Neural cell (in vitro differentiated cells): ENCODE measurements around the gene GOLPH3L. TPM values are rescaled to one million over a fixed set of nuclear protein-coding genes. Genes with fewer than 3 reads are reported as not detected.

Experiments
- H2AFZ ChIP-seq: fragments of 200-600, 300-800 bp; sonication (generic), shearing (Covaris generic); 2 replicates; pipeline ENCODE4 v1.6.0; 2014; ENCODE audit warnings: low read depth, mild to moderate bottlenecking, antibody characterized with exemption, low read length, moderate library complexity
- H3F3A ChIP-seq: fragments of 200-600 bp; shearing (Covaris generic); 2 replicates; pipeline ENCODE4 v1.6.1; 2016; ENCODE audit warnings: mild to moderate bottlenecking, moderate library complexity, mixed read lengths, antibody characterized with exemption, low read length; ENCODE audit not compliant: insufficient read depth, poor library complexity, severe bottlenecking
- H3K27ac ChIP-seq: fragments of 200-600, 300-800 bp; sonication (generic), shearing (Covaris generic); 2 replicates; pipeline ENCODE4 v1.5.1; 2014; ENCODE audit warnings: mild to moderate bottlenecking, low read length, moderate library complexity
- H3K27me3 ChIP-seq: fragments of 300-800, 200-600 bp; sonication (generic), shearing (Covaris generic); 2 replicates; pipeline ENCODE4 v1.6.0; 2014; ENCODE audit warnings: mild to moderate bottlenecking, low read depth, low read length, moderate library complexity; ENCODE audit not compliant: insufficient read depth
- H3K36me3 ChIP-seq: fragments of 300-800, 200-600 bp; sonication (generic), shearing (Covaris generic); 2 replicates; pipeline ENCODE4 v1.5.1; 2014; ENCODE audit warnings: mild to moderate bottlenecking, antibody characterized with exemption, low read length, moderate library complexity; ENCODE audit not compliant: insufficient read depth
- H3K4me2 ChIP-seq: fragments of 300-800, 200-600 bp; sonication (generic), shearing (Covaris generic); 2 replicates; pipeline ENCODE4 v1.6.0; 2014; ENCODE audit warnings: mild to moderate bottlenecking, low read length
- H3K4me3 ChIP-seq: fragments of 300-800, 200-600 bp; sonication (generic), shearing (Covaris generic); 2 replicates; pipeline ENCODE4 v1.5.1; 2014; ENCODE audit warnings: mild to moderate bottlenecking, low read length, moderate library complexity
- H3K79me2 ChIP-seq: fragments of 200-600 bp; shearing (Covaris generic); replicated peaks from 2 replicates; pipeline ENCODE4 v1.6.0; 2014; ENCODE audit warnings: mild to moderate bottlenecking, low read length, moderate library complexity; ENCODE audit not compliant: insufficient read depth
- H3K9ac ChIP-seq: fragments of 300-800, 200-600 bp; sonication (generic), shearing (Covaris generic); 2 replicates; pipeline ENCODE4 v1.6.1; 2016; ENCODE audit warnings: mild to moderate bottlenecking, low read length, mixed read lengths
- H3K9me2 ChIP-seq: fragments of 200-600 bp; shearing (Covaris generic); 2 replicates; pipeline ENCODE4 v1.6.1; 2016; ENCODE audit warnings: mild to moderate bottlenecking, low read length, mixed read lengths; ENCODE audit not compliant: insufficient read depth
- H3K9me3 ChIP-seq: fragments of 200-600, 300-800 bp; sonication (generic), shearing (Covaris generic); 2 replicates; pipeline ENCODE4 v1.6.1; 2016; ENCODE audit warnings: mild to moderate bottlenecking, mixed run types, low read length, moderate library complexity, mixed read lengths
- H4K20me1 ChIP-seq: fragments of 200-600 bp; shearing (Covaris generic); 2 replicates; pipeline ENCODE4 v1.6.1; 2016; ENCODE audit warnings: mild to moderate bottlenecking, mixed run types; ENCODE audit not compliant: insufficient read depth
- EP300 ChIP-seq: fragments of 450-650 bp; conservative IDR thresholded peaks from 2 replicates; pipeline ENCODE4 v1.6.1; 2014; ENCODE audit warnings: antibody characterized with exemption, mild to moderate bottlenecking, moderate library complexity; ENCODE audit not compliant: poor library complexity, severe bottlenecking
- EZH2 ChIP-seq: fragments of 200-600, 300-800 bp; shearing (Covaris generic), sonication (generic); IDR thresholded peaks from 2 replicates; pipeline ENCODE4 v1.6.1; 2014; ENCODE audit warnings: antibody characterized with exemption, low read length, borderline replicate concordance, mild to moderate bottlenecking; ENCODE audit not compliant: insufficient read depth, poor library complexity, severe bottlenecking
- MXI1 ChIP-seq: fragments of 450-650 bp; conservative IDR thresholded peaks from 2 replicates; pipeline ENCODE4 v1.6.1; 2014; ENCODE audit warnings: antibody characterized with exemption, mild to moderate bottlenecking; ENCODE audit not compliant: poor library complexity, severe bottlenecking
- POLR2AphosphoS5 ChIP-seq: IDR thresholded peaks from 2 replicates; pipeline ENCODE4 v1.6.1; 2012
- RAD21 ChIP-seq: fragments of 450-650 bp; conservative IDR thresholded peaks from 2 replicates; pipeline ENCODE4 v1.6.1; 2014; ENCODE audit warnings: antibody characterized with exemption, mild to moderate bottlenecking, moderate library complexity
- SMC3 ChIP-seq: fragments of 450-650 bp; conservative IDR thresholded peaks from 2 replicates; pipeline ENCODE4 v1.6.1; 2014; ENCODE audit warnings: antibody characterized with exemption, mild to moderate bottlenecking, moderate library complexity; ENCODE audit not compliant: poor library complexity
- TAF1 ChIP-seq: IDR thresholded peaks from 2 replicates; pipeline ENCODE4 v1.6.1; 2012; ENCODE audit warnings: low read depth
- polyA plus RNA-seq: library from polyadenylated mRNA; depleted of rRNA; stranded (reverse); fragments of >200 nt; gene quantifications from 2 replicates; pipeline ENCODE4 v1.2.3, GENCODE V29; 2014
- TF ChIP-seq, protein P1 (sequence below): IDR thresholded peaks from 2 replicates; pipeline ENCODE4 v1.6.1; 2012; ENCODE audit warnings: borderline replicate concordance
- TF ChIP-seq, protein P2 (sequence below): fragments of 450-650 bp; IDR thresholded peaks from 2 replicates; pipeline ENCODE4 v1.5.1; 2014; ENCODE audit warnings: antibody characterized with exemption, mild to moderate bottlenecking, moderate library complexity; ENCODE audit not compliant: poor library complexity, severe bottlenecking

Gene GOLPH3L
- polyA plus RNA-seq, 1 donor from 2014 or later: 7.0 TPM

DNA sequence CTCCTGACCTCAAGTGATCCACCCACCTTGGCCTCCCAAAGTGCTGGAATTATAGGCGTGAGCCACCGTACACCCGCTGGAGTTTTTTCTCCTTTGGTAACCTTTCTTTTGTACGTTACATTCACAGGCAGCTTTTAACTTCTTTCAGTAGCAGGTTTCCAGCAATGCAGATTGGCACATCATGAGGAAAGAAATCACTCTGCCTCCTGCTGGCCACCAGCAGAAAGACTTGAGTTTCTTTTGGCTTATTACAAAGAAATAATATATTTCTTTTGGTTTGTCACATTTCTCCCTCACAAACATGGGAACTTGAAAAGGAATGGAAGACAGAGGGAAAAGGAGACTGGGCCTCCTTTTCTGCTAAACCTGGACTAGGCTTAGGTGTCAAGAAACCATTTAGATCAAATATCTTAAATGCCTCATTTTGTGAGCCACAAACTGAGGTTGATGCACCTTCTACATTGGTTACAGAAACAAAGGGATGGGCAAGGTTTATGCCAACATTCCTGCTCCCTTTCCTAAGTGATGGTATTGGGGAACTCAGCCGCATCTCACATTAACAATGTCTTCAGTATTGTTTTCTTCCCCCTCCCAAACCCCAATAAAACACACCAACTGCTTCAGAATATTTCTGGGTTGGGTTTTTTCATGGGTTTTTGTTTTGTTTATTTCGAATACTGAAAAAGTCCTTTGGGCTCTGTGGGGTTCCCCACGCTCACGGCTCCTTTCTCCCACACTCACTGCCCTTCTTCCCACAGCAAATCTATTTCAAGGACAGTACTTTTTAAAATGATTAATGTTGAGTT lies 75.3 kb downstream of the GOLPH3L start:
- H2AFZ ChIP-seq: no peak overlapping the region
- H3K9me3 ChIP-seq: no peaks in the 10 kb centered on the region
- TF ChIP-seq, protein P1, sequence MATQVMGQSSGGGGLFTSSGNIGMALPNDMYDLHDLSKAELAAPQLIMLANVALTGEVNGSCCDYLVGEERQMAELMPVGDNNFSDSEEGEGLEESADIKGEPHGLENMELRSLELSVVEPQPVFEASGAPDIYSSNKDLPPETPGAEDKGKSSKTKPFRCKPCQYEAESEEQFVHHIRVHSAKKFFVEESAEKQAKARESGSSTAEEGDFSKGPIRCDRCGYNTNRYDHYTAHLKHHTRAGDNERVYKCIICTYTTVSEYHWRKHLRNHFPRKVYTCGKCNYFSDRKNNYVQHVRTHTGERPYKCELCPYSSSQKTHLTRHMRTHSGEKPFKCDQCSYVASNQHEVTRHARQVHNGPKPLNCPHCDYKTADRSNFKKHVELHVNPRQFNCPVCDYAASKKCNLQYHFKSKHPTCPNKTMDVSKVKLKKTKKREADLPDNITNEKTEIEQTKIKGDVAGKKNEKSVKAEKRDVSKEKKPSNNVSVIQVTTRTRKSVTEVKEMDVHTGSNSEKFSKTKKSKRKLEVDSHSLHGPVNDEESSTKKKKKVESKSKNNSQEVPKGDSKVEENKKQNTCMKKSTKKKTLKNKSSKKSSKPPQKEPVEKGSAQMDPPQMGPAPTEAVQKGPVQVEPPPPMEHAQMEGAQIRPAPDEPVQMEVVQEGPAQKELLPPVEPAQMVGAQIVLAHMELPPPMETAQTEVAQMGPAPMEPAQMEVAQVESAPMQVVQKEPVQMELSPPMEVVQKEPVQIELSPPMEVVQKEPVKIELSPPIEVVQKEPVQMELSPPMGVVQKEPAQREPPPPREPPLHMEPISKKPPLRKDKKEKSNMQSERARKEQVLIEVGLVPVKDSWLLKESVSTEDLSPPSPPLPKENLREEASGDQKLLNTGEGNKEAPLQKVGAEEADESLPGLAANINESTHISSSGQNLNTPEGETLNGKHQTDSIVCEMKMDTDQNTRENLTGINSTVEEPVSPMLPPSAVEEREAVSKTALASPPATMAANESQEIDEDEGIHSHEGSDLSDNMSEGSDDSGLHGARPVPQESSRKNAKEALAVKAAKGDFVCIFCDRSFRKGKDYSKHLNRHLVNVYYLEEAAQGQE: no peak
- TF ChIP-seq SMC3 (peak; percentile 72), TAF1 (no peak), EZH2 (no peak), MXI1 (no peak), RAD21 (peak; percentile 56), EP300 (no peak), POLR2AphosphoS5 (no peak)
- TF ChIP-seq, protein P2, sequence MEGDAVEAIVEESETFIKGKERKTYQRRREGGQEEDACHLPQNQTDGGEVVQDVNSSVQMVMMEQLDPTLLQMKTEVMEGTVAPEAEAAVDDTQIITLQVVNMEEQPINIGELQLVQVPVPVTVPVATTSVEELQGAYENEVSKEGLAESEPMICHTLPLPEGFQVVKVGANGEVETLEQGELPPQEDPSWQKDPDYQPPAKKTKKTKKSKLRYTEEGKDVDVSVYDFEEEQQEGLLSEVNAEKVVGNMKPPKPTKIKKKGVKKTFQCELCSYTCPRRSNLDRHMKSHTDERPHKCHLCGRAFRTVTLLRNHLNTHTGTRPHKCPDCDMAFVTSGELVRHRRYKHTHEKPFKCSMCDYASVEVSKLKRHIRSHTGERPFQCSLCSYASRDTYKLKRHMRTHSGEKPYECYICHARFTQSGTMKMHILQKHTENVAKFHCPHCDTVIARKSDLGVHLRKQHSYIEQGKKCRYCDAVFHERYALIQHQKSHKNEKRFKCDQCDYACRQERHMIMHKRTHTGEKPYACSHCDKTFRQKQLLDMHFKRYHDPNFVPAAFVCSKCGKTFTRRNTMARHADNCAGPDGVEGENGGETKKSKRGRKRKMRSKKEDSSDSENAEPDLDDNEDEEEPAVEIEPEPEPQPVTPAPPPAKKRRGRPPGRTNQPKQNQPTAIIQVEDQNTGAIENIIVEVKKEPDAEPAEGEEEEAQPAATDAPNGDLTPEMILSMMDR: peak; percentile 68
- H3K9ac ChIP-seq: no peak overlapping the region
- no peak overlapping the region for H3K27ac ChIP-seq
- H3K27me3 ChIP-seq: no peaks in the 10 kb centered on the region
- H3K4me2 ChIP-seq: no peak overlapping the region
- H3K36me3 ChIP-seq: peaks cover 6% of the 10 kb centered on the region
- H3K79me2 ChIP-seq: peaks cover 6% of the 10 kb centered on the region
- no peaks in the 10 kb centered on the region for H4K20me1 ChIP-seq
- H3K4me3 ChIP-seq: no peak overlapping the region
- H3K9me2 ChIP-seq: no peaks in the 10 kb centered on the region
- no peaks in the 10 kb centered on the region for H3F3A ChIP-seq

DNA sequence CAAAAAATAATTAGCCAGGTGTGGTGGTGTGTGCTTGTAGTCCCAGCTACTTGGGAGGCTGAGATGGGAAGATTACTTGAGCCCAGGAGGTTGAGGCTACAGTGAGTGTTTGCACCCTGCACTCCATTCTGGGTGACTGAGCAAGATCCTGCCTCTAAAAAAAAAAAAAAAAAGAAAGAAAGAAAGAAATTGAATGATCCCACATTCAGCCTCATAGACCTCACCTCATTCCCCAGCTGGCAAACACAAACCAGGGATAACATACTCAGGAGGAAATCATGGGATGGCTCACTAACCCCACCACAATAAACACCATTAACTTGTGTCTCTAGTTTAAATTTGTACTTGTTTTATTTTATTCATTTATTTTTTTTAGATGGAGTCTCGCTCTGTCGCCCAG lies 76.0 kb downstream of the GOLPH3L start:
- Histone ChIP-seq H3K9me2 (no peaks in the 10 kb centered on the region), H3K27ac (no peak overlapping the region), H3K36me3 (peaks cover 6% of the 10 kb centered on the region)

More for the DNA sequence above, 76.0 kb downstream of the GOLPH3L start:
- Histone ChIP-seq H2AFZ (no peak overlapping the region), H4K20me1 (no peaks in the 10 kb centered on the region), H3K79me2 (no peaks in the 10 kb centered on the region), H3K4me2 (no peak overlapping the region), H3K9me3 (no peaks in the 10 kb centered on the region), H3K4me3 (no peak overlapping the region), H3F3A (no peaks in the 10 kb centered on the region), H3K9ac (no peak overlapping the region), H3K27me3 (no peaks in the 10 kb centered on the region)
- TF ChIP-seq EZH2 (no peak), TAF1 (no peak), MXI1 (no peak), SMC3 (no peak), RAD21 (no peak), POLR2AphosphoS5 (no peak), EP300 (no peak)
- TF ChIP-seq, protein P2: no peak
- TF ChIP-seq, protein P1: no peak
